GM19035 (cell line): ENCODE measurements around the gene HLCS.

Experiments
- ATAC-seq: cut with Tn5 transposase; IDR thresholded peaks from one replicate; pipeline ENCODE4 v1.9.1; 2021; ENCODE audit not compliant: unreplicated experiment

Gene HLCS

GRCh38 chr21:36887963-36888362, 78.5 kb downstream of the HLCS start:
- no peak for ATAC-seq

GRCh38 chr21:36883532-36884486, 82.7 kb downstream of the HLCS start:
- no peak for ATAC-seq

- no peak for ATAC-seq
These were observed 83.7 kb downstream of the HLCS start for GRCh38 chr21:36882776-36883175.

- no peak for ATAC-seq
These were observed 85.2 kb downstream of the HLCS start for GRCh38 chr21:36881228-36881627.

GRCh38 chr21:36879827-36880226, 86.6 kb downstream of the HLCS start:
- ATAC-seq: no peak

GRCh38 chr21:36877741-36878140, 88.7 kb downstream of the HLCS start:
- ATAC-seq: no peak

GRCh38 chr21:36874665-36875064, 91.8 kb downstream of the HLCS start:
- ATAC-seq: no peak

- ATAC-seq: no peak
These were observed 93.0 kb downstream of the HLCS start for GRCh38 chr21:36873513-36873912.

- no peak for ATAC-seq
These were observed 99.1 kb downstream of the HLCS start for GRCh38 chr21:36867291-36867905.

- ATAC-seq: no peak
These were observed 100.0 kb downstream of the HLCS start for GRCh38 chr21:36866419-36866818.

- ATAC-seq: no peak
These were observed 101.5 kb downstream of the HLCS start for GRCh38 chr21:36864974-36865373.

GRCh38 chr21:36863260-36863659, 103.2 kb downstream of the HLCS start:
- no peak for ATAC-seq

- ATAC-seq: no peak
These were observed 104.7 kb downstream of the HLCS start for GRCh38 chr21:36861595-36862323.

GRCh38 chr21:36860736-36861594, 105.5 kb downstream of the HLCS start:
- ATAC-seq: no peak

GRCh38 chr21:36859744-36860501, 106.5 kb downstream of the HLCS start:
- no peak for ATAC-seq

GRCh38 chr21:36858320-36858957, 108.0 kb downstream of the HLCS start:
- no peak for ATAC-seq

- no peak for ATAC-seq
These were observed 109.8 kb downstream of the HLCS start for GRCh38 chr21:36856643-36857042.

GRCh38 chr21:36854391-36854790, 112.1 kb downstream of the HLCS start:
- ATAC-seq: no peak

GRCh38 chr21:36852864-36853263, 113.6 kb downstream of the HLCS start:
- no peak for ATAC-seq
